Gastroesophageal sphincter (tissue), 4 donors: ENCODE measurements around the gene NUAK2. TPM values are rescaled to one million over a fixed set of nuclear protein-coding genes. Genes with fewer than 3 reads are reported as not detected.
"Not testable (repeated sequence)": the region's sequence is repeated elsewhere in the genome, so short reads cannot be mapped to it uniquely, and the experiment has no call there.

Source experiments
- ATAC-seq: fragments of 150-250 bp; one replicate; pipeline ENCODE4 v1.9.1; 2016; ENCODE audit warnings: mild to moderate bottlenecking, moderate library complexity
- H3K27ac ChIP-seq, 4 donors: fragments of 200-600 bp; sonication (generic) in 3 of 4; 1 replicate in 3 of 4; 2 replicates in 1 of 4; pipeline ENCODE4 v1.5.1; 2016 to 2019
- H3K27me3 ChIP-seq: fragments of 200-600 bp; sonication (generic); one replicate; pipeline ENCODE4 v1.5.1; 2019
- H3K36me3 ChIP-seq, 2 donors: fragments of 200-600 bp; sonication (generic); one replicate each; pipeline ENCODE4 v1.5.1; 2019; ENCODE audit warnings: control low read depth in 1 of 2
- H3K4me1 ChIP-seq, 3 donors: fragments of 200-600 bp; sonication (generic); 1 replicate in 2 of 3; 2 replicates in 1 of 3; pipeline ENCODE4 v1.5.1; 2016 to 2019; ENCODE audit warnings: control low read depth in 2 of 3
- H3K4me3 ChIP-seq, 2 donors: fragments of 200-600 bp; sonication (generic); one replicate each; pipeline ENCODE4 v1.5.1; 2019; ENCODE audit warnings: mild to moderate bottlenecking in 1 of 2, moderate library complexity in 1 of 2
- H3K9me3 ChIP-seq, 3 donors: fragments of 200-600 bp; sonication (generic); one replicate each; pipeline ENCODE4 v1.5.1; 2017 to 2019; ENCODE audit warnings: control low read depth in 2 of 3
- EP300 ChIP-seq: sonication (generic); formaldehyde crosslinking; IDR thresholded peaks from one replicate; pipeline ENCODE4 v1.6.1; 2017; ENCODE audit warnings: antibody characterized with exemption, mild to moderate bottlenecking
- POLR2A ChIP-seq, 2 donors: fragments of 450-650 bp; IDR thresholded peaks; one replicate each; pipeline ENCODE4 v1.6.1; 2017; ENCODE audit warnings: antibody characterized with exemption in 2 of 2, mild to moderate bottlenecking in 2 of 2, moderate library complexity in 1 of 2
- POLR2AphosphoS5 ChIP-seq: sonication (generic); formaldehyde crosslinking; IDR thresholded peaks from one replicate; pipeline ENCODE4 v1.6.1; 2017; ENCODE audit warnings: antibody characterized with exemption
- WGBS, 2 donors: methylation state at CpG; one replicate each; pipeline ENCODE4 v1.1.5; 2018; ENCODE audit warnings: low coverage in 1 of 2; 5-methylcytosine and 5-hydroxymethylcytosine counted together
- total RNA-seq, 4 donors: library from RNA; depleted of rRNA; stranded (reverse); fragments of >200 nt; gene quantifications; one replicate each; pipeline ENCODE4 v1.1.0, GENCODE V29; 2016
- TF ChIP-seq, protein P1 (sequence below), 4 experiments: fragments of 200-600 bp in 2 of 4; fragments of 450-650 bp in 2 of 4; sonication (generic) in 1 of 4; IDR thresholded peaks; one replicate each; pipeline ENCODE4 v1.5.1; 2017 to 2019; ENCODE audit warnings: antibody characterized with exemption in 4 of 4, mild to moderate bottlenecking in 2 of 4, moderate library complexity in 2 of 4

Gene NUAK2
- total RNA-seq, 4 donors from 2014 or later = 0.67 to 1.1 (median 0.83) TPM

- H3K9me3 ChIP-seq = no peaks in the 10 kb centered on the region
- WGBS, 2 donors = 45 to 47% methylated on average over 5 to 6 of the region's 8 CpGs
- H3K4me3 ChIP-seq = no peak overlapping the region
- TF ChIP-seq, protein P1, sequence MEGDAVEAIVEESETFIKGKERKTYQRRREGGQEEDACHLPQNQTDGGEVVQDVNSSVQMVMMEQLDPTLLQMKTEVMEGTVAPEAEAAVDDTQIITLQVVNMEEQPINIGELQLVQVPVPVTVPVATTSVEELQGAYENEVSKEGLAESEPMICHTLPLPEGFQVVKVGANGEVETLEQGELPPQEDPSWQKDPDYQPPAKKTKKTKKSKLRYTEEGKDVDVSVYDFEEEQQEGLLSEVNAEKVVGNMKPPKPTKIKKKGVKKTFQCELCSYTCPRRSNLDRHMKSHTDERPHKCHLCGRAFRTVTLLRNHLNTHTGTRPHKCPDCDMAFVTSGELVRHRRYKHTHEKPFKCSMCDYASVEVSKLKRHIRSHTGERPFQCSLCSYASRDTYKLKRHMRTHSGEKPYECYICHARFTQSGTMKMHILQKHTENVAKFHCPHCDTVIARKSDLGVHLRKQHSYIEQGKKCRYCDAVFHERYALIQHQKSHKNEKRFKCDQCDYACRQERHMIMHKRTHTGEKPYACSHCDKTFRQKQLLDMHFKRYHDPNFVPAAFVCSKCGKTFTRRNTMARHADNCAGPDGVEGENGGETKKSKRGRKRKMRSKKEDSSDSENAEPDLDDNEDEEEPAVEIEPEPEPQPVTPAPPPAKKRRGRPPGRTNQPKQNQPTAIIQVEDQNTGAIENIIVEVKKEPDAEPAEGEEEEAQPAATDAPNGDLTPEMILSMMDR (IDR thresholded peaks at IDR 0.05) = no peak
- no peak for TF ChIP-seq EP300
- no peak for TF ChIP-seq POLR2AphosphoS5
- no peak for TF ChIP-seq POLR2A (IDR thresholded peaks at IDR 0.05)
- no peaks in the 10 kb centered on the region for H3K27me3 ChIP-seq
- ATAC-seq = no peak
- peaks cover 0 to 8% (median 0%) of the 10 kb centered on the region in 3 donors for H3K4me1 ChIP-seq
- no peak overlapping the region for H3K27ac ChIP-seq
- H3K36me3 ChIP-seq = no peaks in the 10 kb centered on the region
These were observed 44.5 kb upstream of the NUAK2 start for GRCh38 chr1:205365945-205366463.

DNA sequence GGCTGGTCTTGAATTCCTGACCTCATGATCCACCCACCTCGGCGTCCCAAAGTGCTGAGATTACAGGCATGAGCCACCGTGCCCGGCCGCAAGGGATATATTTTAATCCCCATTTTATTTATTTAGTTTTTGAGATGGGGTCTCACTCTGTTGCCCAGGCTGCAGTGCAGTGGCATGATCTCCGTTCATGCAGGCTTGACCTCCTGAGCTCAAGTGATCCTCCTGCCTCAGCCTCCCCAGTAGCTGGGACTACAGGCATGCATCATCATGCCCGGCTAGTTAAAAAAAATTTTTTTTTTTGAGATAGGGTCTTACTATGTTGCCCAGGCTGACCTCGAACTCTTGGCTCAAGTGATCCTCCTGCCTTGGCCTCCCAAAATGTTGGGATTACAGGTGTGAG is 43.5 kb upstream of the NUAK2 start:
- not testable (repeated sequence) for ATAC-seq, H3K27ac ChIP-seq, H3K4me1 ChIP-seq, H3K36me3 ChIP-seq, H3K9me3 ChIP-seq, H3K27me3 ChIP-seq, H3K4me3 ChIP-seq
- whole genome bisulfite sequencing, 2 donors = 88 to 89% methylated on average over 3 to 7 of the region's 8 CpGs

DNA sequence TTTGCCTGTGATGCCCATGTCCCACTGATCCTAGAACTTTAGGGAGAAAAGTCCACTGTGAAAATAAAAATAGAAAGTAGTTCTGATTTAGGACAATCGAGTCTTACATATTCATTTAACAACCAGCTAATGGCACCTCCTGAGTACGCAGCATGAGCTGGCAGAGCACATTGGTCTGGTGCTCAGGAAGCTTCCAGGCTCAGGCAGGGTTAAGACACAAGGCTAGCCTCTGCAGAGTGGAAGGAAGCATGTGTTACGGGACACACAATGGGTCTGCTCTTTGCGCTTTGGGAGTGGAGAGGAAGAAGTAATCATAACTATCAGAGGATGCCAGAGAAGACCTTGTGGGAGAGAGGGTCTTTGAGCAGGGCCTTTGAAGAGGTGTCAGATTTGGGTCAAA is 39.3 kb upstream of the NUAK2 start:
- TF ChIP-seq POLR2AphosphoS5 (no peak), POLR2A (IDR thresholded peaks at IDR 0.05) (no peak), EP300 (no peak)
- TF ChIP-seq, protein P1 (IDR thresholded peaks at IDR 0.05) = no peak
- WGBS, 2 donors = 60 to 68% methylated on average over 1 to 4 of the region's 4 CpGs
- no peaks in the 10 kb centered on the region for H3K9me3 ChIP-seq
- H3K36me3 ChIP-seq = no peaks in the 10 kb centered on the region
- peaks cover 0 to 7% (median 0%) of the 10 kb centered on the region in 3 donors for H3K4me1 ChIP-seq
- H3K4me3 ChIP-seq = no peak overlapping the region
- no peak overlapping the region for H3K27ac ChIP-seq
- peaks cover 22% of the 10 kb centered on the region for H3K27me3 ChIP-seq
- ATAC-seq = no peak

DNA sequence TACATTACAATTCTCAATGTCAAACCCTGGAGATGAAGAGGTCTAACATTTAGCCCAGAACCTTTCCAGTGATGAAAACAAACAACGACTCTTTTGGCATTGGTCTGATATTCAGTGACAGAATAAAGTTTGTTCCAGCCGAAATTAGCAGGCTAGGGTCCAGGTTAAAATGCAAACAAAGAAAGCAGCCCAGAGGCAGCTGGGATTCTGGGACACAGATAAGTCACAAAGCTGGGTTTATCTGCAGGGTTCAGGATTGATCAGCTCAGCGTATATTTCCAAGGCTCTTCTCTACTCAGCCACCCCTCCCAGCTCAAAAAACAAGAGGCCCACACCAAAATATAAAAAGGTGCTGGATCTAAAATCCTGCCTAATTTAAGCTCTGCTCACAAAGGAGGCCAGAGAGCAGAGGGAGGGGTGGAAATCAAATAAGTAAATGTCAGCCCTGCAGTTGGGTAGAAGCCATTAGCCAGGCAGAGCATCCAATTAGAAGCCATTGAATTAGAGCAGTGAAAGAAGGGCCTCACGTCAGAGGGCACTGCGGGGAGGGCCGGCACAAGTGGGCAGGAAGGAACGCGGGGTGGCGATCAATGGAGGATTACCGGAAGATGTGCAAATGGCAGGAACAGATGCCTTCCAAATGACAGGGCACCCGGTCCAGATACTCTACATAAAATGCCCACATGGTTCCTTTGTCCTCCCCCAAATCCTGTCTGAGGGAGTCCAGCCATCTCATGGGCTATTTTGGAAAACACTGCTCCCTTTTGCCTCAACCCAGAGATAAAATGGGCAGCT is 38.4 kb upstream of the NUAK2 start:
- WGBS, 2 donors = 47 to 53% methylated on average over 4 to 10 of the region's 11 CpGs
- TF ChIP-seq EP300 (no peak), POLR2AphosphoS5 (no peak), POLR2A (IDR thresholded peaks at IDR 0.05) (no peak)
- TF ChIP-seq, protein P1 (IDR thresholded peaks at IDR 0.05) = no peak
- Histone ChIP-seq H3K9me3 (no peaks in the 10 kb centered on the region), H3K27me3 (peaks cover 25% of the 10 kb centered on the region), H3K4me1 (peaks cover 0 to 7% (median 0%) of the 10 kb centered on the region in 3 donors), H3K4me3 (no peak overlapping the region), H3K36me3 (no peaks in the 10 kb centered on the region), H3K27ac (peak overlapping the region in 2 of 4 donors; percentile 9 to 40)
- no peak for ATAC-seq

GRCh38 chr1:205358579-205358978 is 37.0 kb upstream of the NUAK2 start:
- no peak overlapping the region for H3K27ac ChIP-seq
- ATAC-seq = no peak

More at GRCh38 chr1:205358579-205358978, 37.0 kb upstream of the NUAK2 start:
- no peak for TF ChIP-seq POLR2AphosphoS5
- TF ChIP-seq, protein P1 (IDR thresholded peaks at IDR 0.05) = no peak
- TF ChIP-seq EP300 = no peak
- TF ChIP-seq POLR2A (IDR thresholded peaks at IDR 0.05) = no peak
- Histone ChIP-seq H3K36me3 (no peaks in the 10 kb centered on the region), H3K27me3 (peaks cover 25% of the 10 kb centered on the region), H3K4me3 (no peak overlapping the region), H3K4me1 (peaks cover 0 to 7% (median 0%) of the 10 kb centered on the region in 3 donors), H3K9me3 (no peaks in the 10 kb centered on the region)
